WTC11 (cell line): ENCODE measurements around the gene PIK3C2B. TPM values are rescaled to one million over a fixed set of nuclear protein-coding genes. Genes with fewer than 3 reads are reported as not detected.

ENCODE experiments used
- ATAC-seq: fragments of 200-7000 bp; cut with Tn5 transposase; 2 replicates; pipeline ENCODE4 v1.10.0; 2021; ENCODE audit warnings: mild to moderate bottlenecking, moderate library complexity
- CTCF ChIA-PET: fragments of 300-600 bp; sonication (Branson Sonifier 250); formaldehyde crosslinking; loops from one replicate; lab custom pipeline; 2021; ENCODE audit warnings: antibody characterized with exemption; lab: Charles Lee
- POLR2A ChIA-PET: fragments of 350-600 bp; sonication (Branson Sonifier 250); formaldehyde crosslinking; loops from one replicate; lab custom pipeline; 2021; ENCODE audit warnings: antibody characterized with exemption; lab: Charles Lee
- DNase-seq: peaks from one replicate; pipeline ENCODE4 v3.0.0; 2021; ENCODE audit warnings: low spot score
- H3K27ac Mint-ChIP-seq: 2 replicates; pipeline ENCODE4 v1.8.0; 2021; ENCODE audit warnings: mixed read lengths
- H3K27me3 Mint-ChIP-seq: 2 replicates; pipeline ENCODE4 v1.8.0; 2021; ENCODE audit warnings: low read depth, mild to moderate bottlenecking, moderate library complexity, mixed read lengths
- H3K36me3 Mint-ChIP-seq: 2 replicates; pipeline ENCODE4 v1.8.0; 2021; ENCODE audit warnings: mixed read lengths
- H3K4me1 Mint-ChIP-seq: 2 replicates; pipeline ENCODE4 v1.8.0; 2022; ENCODE audit warnings: mixed read lengths
- H3K4me3 Mint-ChIP-seq: 2 replicates; pipeline ENCODE4 v1.8.0; 2021; ENCODE audit warnings: mild to moderate bottlenecking, moderate library complexity, mixed read lengths
- H3K9me3 Mint-ChIP-seq: 2 replicates; pipeline ENCODE4 v1.8.0; 2021; ENCODE audit warnings: mixed read lengths
- ARID4B ChIP-seq: sonication (generic); formaldehyde crosslinking; IDR thresholded peaks from 2 replicates; pipeline ENCODE4 v1.8.0; 2023; ENCODE audit warnings: missing genetic modification reagents, mild to moderate bottlenecking, borderline replicate concordance
- ATF2 ChIP-seq: sonication (generic); formaldehyde crosslinking; IDR thresholded peaks from 2 replicates; pipeline ENCODE4 v1.8.1; 2022; ENCODE audit warnings: low read depth, missing genetic modification reagents, borderline replicate concordance
- CREM ChIP-seq: sonication (generic); formaldehyde crosslinking; IDR thresholded peaks from 2 replicates; pipeline ENCODE4 v1.8.1; 2022; ENCODE audit warnings: mild to moderate bottlenecking, missing genetic modification reagents, moderate library complexity
- GRHL2 ChIP-seq: fragments of 250-450 bp; sonication (Bioruptor Pico); IDR thresholded peaks from 2 replicates; pipeline ENCODE4 v1.8.0; 2022; ENCODE audit warnings: mild to moderate bottlenecking, moderate library complexity; ENCODE audit not compliant: insufficient replicate concordance, severe bottlenecking
- MXD4 ChIP-seq: fragments of 250-450 bp; sonication (Bioruptor Pico); IDR thresholded peaks from 2 replicates; pipeline ENCODE4 v1.8.0; 2021; ENCODE audit warnings: mild to moderate bottlenecking, moderate library complexity, borderline replicate concordance
- NFE2L1 ChIP-seq: sonication (generic); formaldehyde crosslinking; IDR thresholded peaks from 2 replicates; pipeline ENCODE4 v1.8.1; 2023; ENCODE audit warnings: missing genetic modification reagents
- NFYB ChIP-seq: sonication (generic); formaldehyde crosslinking; conservative IDR thresholded peaks from 2 replicates; pipeline ENCODE4 v1.8.0; 2022; ENCODE audit warnings: low read depth, missing genetic modification reagents
- NR1H2 ChIP-seq: sonication (generic); formaldehyde crosslinking; IDR thresholded peaks from 2 replicates; pipeline ENCODE4 v1.9.0; 2021; ENCODE audit warnings: mild to moderate bottlenecking, moderate library complexity, missing genetic modification reagents
- NR3C1 ChIP-seq: sonication (generic); formaldehyde crosslinking; conservative IDR thresholded peaks from 2 replicates; pipeline ENCODE4 v1.8.1; 2023; ENCODE audit warnings: low read depth, mild to moderate bottlenecking, missing genetic modification reagents
- RORB ChIP-seq: fragments of 250-450 bp; sonication (Bioruptor Pico); IDR thresholded peaks from 2 replicates; pipeline ENCODE4 v1.9.0; 2021; ENCODE audit warnings: mild to moderate bottlenecking
- SMAD4 ChIP-seq: sonication (generic); formaldehyde crosslinking; IDR thresholded peaks from 2 replicates; pipeline ENCODE4 v1.8.0; 2022; ENCODE audit warnings: mild to moderate bottlenecking, missing genetic modification reagents
- TP53 ChIP-seq: sonication (generic); formaldehyde crosslinking; IDR thresholded peaks from 2 replicates; pipeline ENCODE4 v1.8.1; 2023; ENCODE audit warnings: mild to moderate bottlenecking, missing genetic modification reagents
- ZMAT4 ChIP-seq: fragments of 250-450 bp; sonication (Bioruptor Pico); IDR thresholded peaks from 2 replicates; pipeline ENCODE4 v1.9.0; 2021; ENCODE audit warnings: mild to moderate bottlenecking
- ZNF138 ChIP-seq: sonication (generic); formaldehyde crosslinking; conservative IDR thresholded peaks from 2 replicates; pipeline ENCODE4 v1.8.1; 2022; ENCODE audit warnings: mild to moderate bottlenecking, moderate library complexity, missing genetic modification reagents
- ZNF263 ChIP-seq: sonication (generic); formaldehyde crosslinking; IDR thresholded peaks from 2 replicates; pipeline ENCODE4 v1.8.1; 2022; ENCODE audit warnings: low read depth, mild to moderate bottlenecking, moderate library complexity, missing genetic modification reagents
- ZSCAN18 ChIP-seq: fragments of 250-450 bp; sonication (Bioruptor Pico); IDR thresholded peaks from 2 replicates; pipeline ENCODE4 v2.1.2; 2022; ENCODE audit warnings: mild to moderate bottlenecking, moderate library complexity
- total RNA-seq: library from RNA; stranded (reverse); gene quantifications from 3 replicates; pipeline ENCODE4 v1.2.3, GENCODE V29; 2021
- TF ChIP-seq, protein P1 (sequence below): sonication (generic); formaldehyde crosslinking; IDR thresholded peaks from 2 replicates; pipeline ENCODE4 v1.8.0; 2022; ENCODE audit warnings: mild to moderate bottlenecking, missing genetic modification reagents
- TF ChIP-seq, protein P2 (sequence below): sonication (generic); formaldehyde crosslinking; IDR thresholded peaks from 2 replicates; pipeline ENCODE4 v1.8.1; 2022; ENCODE audit warnings: mild to moderate bottlenecking, missing genetic modification reagents, moderate library complexity, borderline replicate concordance

PIK3C2B gene
- total RNA-seq, 1 experiment from 2014 or later: 27.7 TPM

GRCh38 chr1:204471687-204472086, 22.9 kb downstream of the PIK3C2B start (continued):
- TF ChIP-seq ATF2 (CRISPR knock-in tag) (no peak), ZNF138 (CRISPR knock-in tag) (no peak), RORB (CRISPR knock-in tag) (no peak)

DNA sequence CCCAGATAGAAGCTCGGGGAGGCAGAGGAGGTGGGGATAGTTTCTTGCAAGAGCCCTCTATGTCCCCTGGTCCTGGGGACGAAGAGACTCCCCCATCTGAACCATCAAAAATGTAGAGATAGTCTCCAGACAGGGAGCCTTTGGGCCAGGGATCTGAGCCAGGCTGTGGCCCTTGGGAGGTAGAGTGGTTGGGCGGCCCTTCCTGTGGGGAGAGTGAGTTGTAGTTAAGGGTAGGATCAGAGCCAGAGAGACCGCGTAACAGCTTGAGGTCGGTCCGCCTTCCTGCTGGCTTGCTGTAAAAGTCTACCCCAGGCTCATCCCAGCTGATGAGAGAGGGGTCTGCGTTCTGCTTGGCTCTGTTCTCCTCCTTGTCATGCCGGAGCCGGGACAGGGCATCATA, 25.3 kb downstream of the PIK3C2B start:
- ATAC-seq (no peak), DNase-seq (no peak)
- Mint-ChIP-seq H3K4me1 (peaks cover 24% of the 10 kb centered on the region), H3K27me3 (no peaks in the 10 kb centered on the region), H3K36me3 (peaks cover 6% of the 10 kb centered on the region), H3K4me3 (no peak overlapping the region), H3K27ac (no peak overlapping the region), H3K9me3 (peaks cover 6% of the 10 kb centered on the region; the same call in 1 of the 2 replicates)
- CTCF ChIA-PET: interaction anchor here (2.1 kb wide), 1 partner anchor 23 kb away, joined by 10 read pairs; no protein-coding TSS in a partner anchor
- POLR2A ChIA-PET: no interaction called here
- TF ChIP-seq CREM (CRISPR knock-in tag): no peak
- TF ChIP-seq NR1H2 (CRISPR knock-in tag): no peak
- no peak for TF ChIP-seq ZSCAN18
- TF ChIP-seq NFE2L1: no peak
- TF ChIP-seq, protein P1, sequence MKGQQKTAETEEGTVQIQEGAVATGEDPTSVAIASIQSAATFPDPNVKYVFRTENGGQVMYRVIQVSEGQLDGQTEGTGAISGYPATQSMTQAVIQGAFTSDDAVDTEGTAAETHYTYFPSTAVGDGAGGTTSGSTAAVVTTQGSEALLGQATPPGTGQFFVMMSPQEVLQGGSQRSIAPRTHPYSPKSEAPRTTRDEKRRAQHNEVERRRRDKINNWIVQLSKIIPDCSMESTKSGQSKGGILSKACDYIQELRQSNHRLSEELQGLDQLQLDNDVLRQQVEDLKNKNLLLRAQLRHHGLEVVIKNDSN (CRISPR knock-in tag): no peak
- TF ChIP-seq ZMAT4 (CRISPR knock-in tag): no peak

- peaks cover 20% of the 10 kb centered on the region for H3K4me1 Mint-ChIP-seq
- no peak for TF ChIP-seq ARID4B (CRISPR knock-in tag)
- no peak for TF ChIP-seq NR3C1
- TF ChIP-seq NFYB (CRISPR knock-in tag): no peak
- TF ChIP-seq, protein P2, sequence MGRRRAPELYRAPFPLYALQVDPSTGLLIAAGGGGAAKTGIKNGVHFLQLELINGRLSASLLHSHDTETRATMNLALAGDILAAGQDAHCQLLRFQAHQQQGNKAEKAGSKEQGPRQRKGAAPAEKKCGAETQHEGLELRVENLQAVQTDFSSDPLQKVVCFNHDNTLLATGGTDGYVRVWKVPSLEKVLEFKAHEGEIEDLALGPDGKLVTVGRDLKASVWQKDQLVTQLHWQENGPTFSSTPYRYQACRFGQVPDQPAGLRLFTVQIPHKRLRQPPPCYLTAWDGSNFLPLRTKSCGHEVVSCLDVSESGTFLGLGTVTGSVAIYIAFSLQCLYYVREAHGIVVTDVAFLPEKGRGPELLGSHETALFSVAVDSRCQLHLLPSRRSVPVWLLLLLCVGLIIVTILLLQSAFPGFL (CRISPR knock-in tag): no peak
- TF ChIP-seq SMAD4 (CRISPR knock-in tag): no peak
- TF ChIP-seq GRHL2: no peak
- no peak for TF ChIP-seq CREM (CRISPR knock-in tag)
- no peak for TF ChIP-seq ZNF263 (CRISPR knock-in tag)
- TF ChIP-seq MXD4 (CRISPR knock-in tag): no peak
- TF ChIP-seq TP53 (CRISPR knock-in tag): no peak
- TF ChIP-seq, all 79 proteins: peak for 0
- Mint-ChIP-seq H3K4me3 (no peak overlapping the region), H3K36me3 (peaks cover 6% of the 10 kb centered on the region), H3K27ac (peak overlapping the region; percentile 51; the same call in 1 of the 2 replicates), H3K27me3 (no peaks in the 10 kb centered on the region), H3K9me3 (peaks cover 6% of the 10 kb centered on the region; the same call in 1 of the 2 replicates)
- no peak for DNase-seq
- ChIA-PET CTCF (interaction anchor here (2.1 kb wide), 1 partner anchor 23 kb away, joined by 10 read pairs; no protein-coding TSS in a partner anchor), POLR2A (no interaction called here)
- ATAC-seq: no peak
Measured at GRCh38 chr1:204468766-204469302, 25.8 kb downstream of the PIK3C2B start.
